Esophagus muscularis mucosa (tissue), 4 donors: ENCODE data around the gene PFN1. TPM values are rescaled to one million over a fixed set of nuclear protein-coding genes. Genes with fewer than 3 reads are reported as not detected.

ENCODE experiments used
- DNase-seq: peaks from one replicate; pipeline ENCODE4 v3.0.0-alpha.2; 2017; ENCODE audit errors: extremely low spot score
- H3K27ac ChIP-seq, 4 donors: fragments of 200-600 bp; sonication (generic); replicated peaks in 1 of 4; 1 replicate in 3 of 4; 2 replicates in 1 of 4; pipeline ENCODE4 v1.5.1; 2016 to 2019; ENCODE audit warnings: mild to moderate bottlenecking in 1 of 4
- H3K27me3 ChIP-seq, 4 donors: fragments of 200-600 bp; sonication (generic); one replicate each; pipeline versions ENCODE4 v1.5.1 to v1.6.0; 2016 to 2019
- H3K36me3 ChIP-seq, 4 donors: fragments of 200-600 bp; sonication (generic); one replicate each; pipeline ENCODE4 v1.5.1; 2016 to 2019
- H3K4me1 ChIP-seq, 4 donors: fragments of 200-600 bp; sonication (generic); one replicate each; pipeline ENCODE4 v1.5.1; 2016 to 2019
- H3K4me3 ChIP-seq, 4 donors: fragments of 200-600 bp; sonication (generic); 1 replicate in 2 of 4; 2 replicates in 2 of 4; pipeline ENCODE4 v1.5.1; 2016 to 2019; ENCODE audit warnings: mild to moderate bottlenecking in 4 of 4, moderate library complexity in 1 of 4
- H3K9me3 ChIP-seq, 4 donors: fragments of 200-600 bp; sonication (generic); 1 replicate in 3 of 4; 2 replicates in 1 of 4; pipeline ENCODE4 v1.5.1; 2016 to 2019
- EP300 ChIP-seq: sonication (generic); formaldehyde crosslinking; IDR thresholded peaks from one replicate; pipeline ENCODE4 v1.6.1; 2017; ENCODE audit warnings: antibody characterized with exemption
- POLR2A ChIP-seq: fragments of 450-650 bp; IDR thresholded peaks from one replicate; pipeline ENCODE4 v1.6.1; 2017; ENCODE audit warnings: antibody characterized with exemption, moderate library complexity, mild to moderate bottlenecking, low read depth
- POLR2AphosphoS5 ChIP-seq, 2 donors: sonication (generic); formaldehyde crosslinking; IDR thresholded peaks; one replicate each; pipeline ENCODE4 v1.6.1; 2017; ENCODE audit warnings: antibody characterized with exemption in 2 of 2
- WGBS: methylation state at CpG from one replicate; pipeline ENCODE4 v1.1.5; 2018; 5-methylcytosine and 5-hydroxymethylcytosine counted together
- intact Hi-C: fragments of 100-400 bp; cut with DNase I; formaldehyde crosslinking; loops from one replicate; pipeline ENCODE4 v1.15.1; 2023
- total RNA-seq, 4 donors: library from RNA; depleted of rRNA; stranded (reverse); fragments of >200 nt; gene quantifications; one replicate each; pipeline versions ENCODE4 v1.1.0 to v1.2.1, GENCODE V29; 2016
- TF ChIP-seq, protein P1 (sequence below), 3 experiments: fragments of 200-600 bp in 2 of 3; fragments of 450-650 bp in 1 of 3; sonication (generic) in 2 of 3; IDR thresholded peaks; one replicate each; pipeline ENCODE4 v1.5.1; 2017 to 2019; ENCODE audit warnings: antibody characterized with exemption in 3 of 3, mild to moderate bottlenecking in 2 of 3, moderate library complexity in 1 of 3

Gene PFN1
- total RNA-seq, 4 donors from 2014 or later = 1,019 to 1,635 (median 1,341) TPM

DNA sequence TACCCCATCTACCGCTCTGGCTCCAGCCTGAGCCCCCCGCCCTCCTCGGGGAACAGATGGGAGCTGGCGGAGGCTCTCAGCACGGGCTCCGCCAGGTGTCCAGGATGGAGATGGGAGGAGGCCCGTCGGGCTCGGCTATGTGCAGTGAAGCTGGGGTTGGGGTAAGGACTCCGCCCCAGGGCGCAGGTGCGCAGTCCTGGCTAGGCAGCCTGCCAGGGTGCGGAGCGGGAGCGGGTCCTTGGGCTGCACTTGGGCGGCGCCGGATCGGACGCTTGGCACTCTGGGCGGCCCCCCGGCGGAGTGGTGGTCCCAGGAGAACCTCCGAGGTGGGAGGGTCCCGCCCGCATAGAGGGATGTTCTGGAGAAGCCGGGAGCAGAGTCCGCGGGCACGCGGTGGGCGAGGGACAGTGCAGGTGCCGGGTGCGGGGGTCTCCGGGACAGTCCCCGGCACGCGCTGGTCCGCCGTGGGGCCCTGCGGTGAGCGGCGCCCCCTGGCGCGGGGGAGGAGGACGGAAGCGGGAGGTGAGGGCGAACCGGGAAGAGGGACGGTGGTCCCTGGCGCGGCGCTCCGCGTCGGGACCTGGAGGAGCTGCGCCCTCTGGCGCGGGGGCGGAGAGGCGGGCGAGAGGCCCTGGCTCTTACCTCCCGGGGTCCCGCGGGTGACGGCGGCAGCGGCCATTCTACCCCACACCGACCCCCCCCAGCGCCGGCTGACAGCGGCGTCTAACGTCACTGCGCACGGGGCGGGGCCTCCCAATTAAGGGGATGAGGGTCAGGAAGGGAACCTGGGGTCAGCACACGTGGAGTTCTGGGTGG lies 38.8 kb upstream of the PFN1 start, which contains the start of gene CAMTA2:
CAMTA2 (minus strand) TSS at position 725 of the 816 bp plus-strand sequence. CDS start 1,453 bp downstream, outside the sequence.
- no peaks in the 10 kb centered on the region for H3K27me3 ChIP-seq
- peaks cover 0 to 39% (median 31%) of the 10 kb centered on the region in 4 donors for H3K36me3 ChIP-seq
- peak; percentile 97 for DNase-seq
- H3K4me1 ChIP-seq = peaks cover 22 to 34% (median 32%) of the 10 kb centered on the region in 4 donors
- 0% methylated on average over 26 of the region's 78 CpGs for WGBS
- intact Hi-C loops = loop anchor here (5.0 kb wide), 2 partner anchors 50 to 80 kb away; no protein-coding TSS in a partner anchor
- H3K9me3 ChIP-seq = no peaks in the 10 kb centered on the region
- TF ChIP-seq POLR2AphosphoS5 (IDR thresholded peaks at IDR 0.05) = peak; percentile 83 to 90
- peak; percentile 80 for TF ChIP-seq POLR2A
- TF ChIP-seq, protein P1, sequence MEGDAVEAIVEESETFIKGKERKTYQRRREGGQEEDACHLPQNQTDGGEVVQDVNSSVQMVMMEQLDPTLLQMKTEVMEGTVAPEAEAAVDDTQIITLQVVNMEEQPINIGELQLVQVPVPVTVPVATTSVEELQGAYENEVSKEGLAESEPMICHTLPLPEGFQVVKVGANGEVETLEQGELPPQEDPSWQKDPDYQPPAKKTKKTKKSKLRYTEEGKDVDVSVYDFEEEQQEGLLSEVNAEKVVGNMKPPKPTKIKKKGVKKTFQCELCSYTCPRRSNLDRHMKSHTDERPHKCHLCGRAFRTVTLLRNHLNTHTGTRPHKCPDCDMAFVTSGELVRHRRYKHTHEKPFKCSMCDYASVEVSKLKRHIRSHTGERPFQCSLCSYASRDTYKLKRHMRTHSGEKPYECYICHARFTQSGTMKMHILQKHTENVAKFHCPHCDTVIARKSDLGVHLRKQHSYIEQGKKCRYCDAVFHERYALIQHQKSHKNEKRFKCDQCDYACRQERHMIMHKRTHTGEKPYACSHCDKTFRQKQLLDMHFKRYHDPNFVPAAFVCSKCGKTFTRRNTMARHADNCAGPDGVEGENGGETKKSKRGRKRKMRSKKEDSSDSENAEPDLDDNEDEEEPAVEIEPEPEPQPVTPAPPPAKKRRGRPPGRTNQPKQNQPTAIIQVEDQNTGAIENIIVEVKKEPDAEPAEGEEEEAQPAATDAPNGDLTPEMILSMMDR (IDR thresholded peaks at IDR 0.05) = peak; percentile 78 to 88 (median 83)
- no peak for TF ChIP-seq EP300
- H3K4me3 ChIP-seq = peak within 1 kb of the TSS; percentile 80 to 96 (median 84)
- peak within 1 kb of the TSS; percentile 90 to 98 (median 92) for H3K27ac ChIP-seq

DNA sequence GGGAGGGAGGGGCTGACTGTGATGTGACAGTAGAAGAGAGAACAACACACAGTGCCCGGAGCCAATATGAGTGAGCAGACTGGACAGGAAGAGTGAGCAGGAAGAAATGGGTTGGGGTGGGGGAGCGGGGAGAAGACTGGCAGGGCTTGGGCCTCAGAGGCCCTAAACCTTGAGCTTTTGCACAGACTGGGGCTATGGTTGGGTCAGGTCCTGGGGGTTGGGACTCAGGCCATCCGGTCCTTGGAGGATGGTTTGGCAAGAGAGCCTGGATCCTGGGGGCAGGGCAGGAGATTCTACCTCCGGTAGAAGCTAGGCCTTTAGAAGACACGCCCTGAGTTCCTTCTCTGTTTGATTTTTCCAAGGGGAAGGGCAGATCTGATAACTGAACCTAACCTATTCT lies 38.1 kb upstream of the PFN1 start:
- TF ChIP-seq, protein P1 (IDR thresholded peaks at IDR 0.05) = no peak
- TF ChIP-seq POLR2A = no peak
- TF ChIP-seq POLR2AphosphoS5 (IDR thresholded peaks at IDR 0.05) = no peak
- no peak for TF ChIP-seq EP300
- Histone ChIP-seq H3K4me1 (peaks cover 22 to 35% (median 32%) of the 10 kb centered on the region in 4 donors), H3K9me3 (no peaks in the 10 kb centered on the region), H3K27ac (peak overlapping the region; percentile 90 to 98 (median 92)), H3K36me3 (peaks cover 3 to 46% (median 37%) of the 10 kb centered on the region in 4 donors), H3K4me3 (peak overlapping the region; percentile 80 to 96 (median 84)), H3K27me3 (no peaks in the 10 kb centered on the region)
- intact Hi-C loops = loop anchor here (5.0 kb wide), 2 partner anchors 49 to 79 kb away; no protein-coding TSS in a partner anchor
- 45% methylated on average over 5 of the region's 5 CpGs for WGBS
- DNase-seq = no peak

DNA sequence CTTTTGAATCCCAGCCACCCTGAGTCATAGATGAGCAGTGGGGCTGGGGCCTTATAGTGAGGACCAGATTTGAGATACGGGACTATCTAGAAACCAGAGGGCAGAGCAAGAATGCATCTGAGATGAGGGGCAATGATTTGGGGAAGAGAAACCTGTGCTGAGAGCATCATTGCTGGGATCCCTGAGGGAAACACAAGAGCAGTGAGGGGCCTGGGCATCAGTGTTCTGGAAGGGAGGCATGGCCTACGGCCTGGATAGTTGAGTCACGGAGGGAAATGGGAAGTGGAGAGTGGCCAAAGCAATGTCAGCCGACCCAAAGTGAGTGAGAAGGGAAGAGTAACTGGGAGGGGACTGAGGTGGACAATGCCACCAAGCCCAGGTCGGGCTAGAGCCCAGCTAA lies 34.0 kb upstream of the PFN1 start:
- Histone ChIP-seq H3K4me3 (no peak overlapping the region), H3K36me3 (peaks cover 29 to 85% (median 76%) of the 10 kb centered on the region in 4 donors), H3K9me3 (no peaks in the 10 kb centered on the region), H3K27me3 (no peaks in the 10 kb centered on the region), H3K27ac (no peak overlapping the region), H3K4me1 (peaks cover 12 to 31% (median 23%) of the 10 kb centered on the region in 4 donors)
- 64% methylated on average over 5 of the region's 5 CpGs for WGBS
- TF ChIP-seq, protein P1 (IDR thresholded peaks at IDR 0.05) = no peak
- TF ChIP-seq EP300 = no peak
- no peak for TF ChIP-seq POLR2AphosphoS5 (IDR thresholded peaks at IDR 0.05)
- no peak for TF ChIP-seq POLR2A
- intact Hi-C loops = no loop called here
- DNase-seq = no peak

DNA sequence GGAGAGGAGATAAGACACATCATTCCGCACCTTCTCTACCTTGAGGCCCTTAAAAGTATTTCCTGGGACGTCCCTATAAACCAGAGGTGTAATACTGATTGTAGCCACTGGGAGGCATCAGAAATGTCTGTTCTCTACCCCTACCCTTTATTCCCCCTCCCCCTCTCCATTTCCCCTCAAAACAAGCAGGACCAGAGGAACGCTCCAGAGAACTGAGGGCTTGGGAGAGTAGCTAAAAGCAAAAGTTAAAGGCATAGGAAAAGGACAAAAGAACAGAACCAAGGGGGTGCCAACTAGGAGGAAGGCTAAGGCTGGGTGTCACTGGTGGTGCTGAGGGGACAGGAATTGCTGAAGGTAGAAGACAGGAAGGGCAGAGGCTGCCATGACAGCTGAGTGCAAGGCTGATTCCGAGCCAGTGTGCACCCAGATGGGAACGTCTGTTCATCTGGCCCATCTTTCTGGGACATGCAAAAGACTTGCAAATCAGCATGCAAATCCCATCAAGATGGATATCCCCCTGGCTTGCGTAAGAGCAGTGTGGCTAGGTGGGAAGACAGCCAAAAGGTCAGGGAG lies 32.4 kb upstream of the PFN1 start:
- no peaks in the 10 kb centered on the region for H3K9me3 ChIP-seq
- TF ChIP-seq POLR2AphosphoS5 (IDR thresholded peaks at IDR 0.05) = no peak
- no peak for TF ChIP-seq EP300
- TF ChIP-seq, protein P1 (IDR thresholded peaks at IDR 0.05) = peak; percentile 72 to 86 (median 83)
- TF ChIP-seq POLR2A = no peak
- H3K4me1 ChIP-seq = peaks cover 2 to 17% (median 10%) of the 10 kb centered on the region in 4 donors
- intact Hi-C loops = loop anchor here (2.0 kb wide), 1 partner anchor 82 kb away; no protein-coding TSS in a partner anchor
- no peak overlapping the region for H3K4me3 ChIP-seq
- DNase-seq = no peak
- no peaks in the 10 kb centered on the region for H3K27me3 ChIP-seq
- peaks cover 45 to 98% (median 89%) of the 10 kb centered on the region in 4 donors for H3K36me3 ChIP-seq
- peak overlapping the region in 1 of 4 donors; percentile 22 for H3K27ac ChIP-seq
- WGBS = 44% methylated on average over 6 of the region's 6 CpGs
